ENCODE data around the gene ABHD14A. TPM values are rescaled to one million over a fixed set of nuclear protein-coding genes. Genes with fewer than 3 reads are reported as not detected.

ABHD14A gene
- total RNA-seq, 2 experiments from 2014 or later, result 10.2 to 12.9 TPM

GRCh38 chr3:52021489-52022268 is 46.8 kb downstream of the ABHD14A start:
- H3K4me3 Mint-ChIP-seq, result no peak overlapping the region
- H3K36me3 Mint-ChIP-seq, result no peaks in the 10 kb centered on the region
- H3K27ac Mint-ChIP-seq, result no peak overlapping the region
- no peaks in the 10 kb centered on the region for H3K4me1 Mint-ChIP-seq
- no peaks in the 10 kb centered on the region for H3K27me3 Mint-ChIP-seq
- no peak for DNase-seq
- no peaks in the 10 kb centered on the region for H3K9me3 Mint-ChIP-seq

DNA sequence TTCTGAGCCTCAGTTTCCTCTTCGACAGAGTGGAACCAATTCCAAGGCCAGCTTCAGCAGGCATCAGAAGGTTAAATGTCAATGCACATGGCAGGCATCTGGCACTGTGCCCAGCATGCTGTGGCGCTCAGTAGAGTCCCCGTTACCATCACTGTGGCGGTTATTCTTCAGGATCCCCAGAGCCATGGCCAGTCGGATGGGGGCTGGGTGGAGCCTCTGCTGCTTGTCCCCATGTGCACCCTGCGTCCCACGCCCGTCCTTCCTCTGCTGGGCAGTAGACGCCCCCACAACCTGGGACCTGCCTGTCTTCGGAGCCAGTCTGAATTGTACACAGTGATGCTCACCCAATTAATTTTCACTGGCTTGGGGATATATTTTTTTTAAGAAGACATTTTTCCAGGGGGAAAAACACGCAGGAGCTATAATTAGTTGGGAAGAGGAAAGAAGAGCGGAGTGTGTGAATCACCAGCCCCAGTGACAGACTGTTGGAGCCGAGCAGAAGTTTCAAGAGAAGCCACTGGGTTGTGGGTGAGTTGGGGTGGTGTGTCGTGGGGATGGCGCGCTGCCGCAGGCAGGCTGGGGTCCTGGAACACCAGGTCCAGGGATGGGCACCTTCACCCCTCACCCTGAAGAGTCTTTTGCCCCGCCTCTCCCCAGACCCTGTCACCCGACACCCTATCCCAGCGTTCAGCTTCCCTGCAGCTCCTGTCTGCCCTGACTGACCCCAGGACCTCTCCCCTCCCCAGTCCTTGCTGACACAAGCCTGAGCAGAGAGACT is 47.6 kb downstream of the ABHD14A start:
- Mint-ChIP-seq H3K9me3 (no peaks in the 10 kb centered on the region), H3K27me3 (no peaks in the 10 kb centered on the region), H3K36me3 (no peaks in the 10 kb centered on the region), H3K27ac (no peak overlapping the region), H3K4me3 (no peak overlapping the region), H3K4me1 (no peaks in the 10 kb centered on the region)
- no peak for DNase-seq

DNA sequence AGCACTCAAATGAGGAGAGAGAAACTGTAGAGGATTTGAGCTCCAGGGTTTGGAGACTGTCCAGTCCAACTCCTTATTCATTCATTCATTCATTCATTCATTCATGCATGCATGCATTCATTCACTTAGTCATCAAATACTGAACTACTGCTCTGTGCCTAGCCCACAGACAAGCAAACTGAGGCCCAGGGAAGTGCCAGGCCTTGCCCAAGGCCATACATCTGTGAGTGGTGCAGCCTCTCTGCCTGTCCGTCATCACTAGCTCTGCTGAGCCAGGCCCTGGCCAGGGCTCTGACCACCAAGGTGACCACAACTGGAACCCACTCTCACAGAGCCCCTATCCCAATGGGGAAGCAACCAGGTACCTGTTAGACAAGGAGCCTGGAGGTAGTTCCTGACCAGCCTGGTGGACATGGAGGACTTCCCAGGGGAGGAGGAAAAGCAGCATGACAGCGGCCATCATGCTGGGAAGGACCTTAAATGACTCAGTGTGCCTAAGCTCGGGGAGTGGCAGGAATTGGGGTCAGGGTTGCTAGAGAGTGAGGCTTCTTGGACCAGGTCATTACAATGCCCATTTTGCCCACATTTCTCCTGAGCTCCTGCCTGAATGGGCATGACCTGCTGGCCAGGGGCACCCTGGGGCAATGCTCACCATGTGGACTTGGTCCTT is 48.4 kb downstream of the ABHD14A start:
- DNase-seq, result no peak
- Mint-ChIP-seq H3K9me3 (no peaks in the 10 kb centered on the region), H3K36me3 (no peaks in the 10 kb centered on the region), H3K27me3 (no peaks in the 10 kb centered on the region), H3K4me3 (no peak overlapping the region), H3K27ac (no peak overlapping the region), H3K4me1 (no peaks in the 10 kb centered on the region)

- no peak for DNase-seq
- H3K27ac Mint-ChIP-seq, result no peak overlapping the region
- no peaks in the 10 kb centered on the region for H3K36me3 Mint-ChIP-seq
- no peaks in the 10 kb centered on the region for H3K27me3 Mint-ChIP-seq
- no peak overlapping the region for H3K4me3 Mint-ChIP-seq
- H3K9me3 Mint-ChIP-seq, result no peaks in the 10 kb centered on the region
- H3K4me1 Mint-ChIP-seq, result no peaks in the 10 kb centered on the region
Observed at GRCh38 chr3:52023860-52024764, 49.2 kb downstream of the ABHD14A start.

GRCh38 chr3:52024765-52025452 is 50.0 kb downstream of the ABHD14A start:
- Mint-ChIP-seq H3K27ac (no peak overlapping the region), H3K4me1 (no peaks in the 10 kb centered on the region), H3K4me3 (no peak overlapping the region), H3K27me3 (no peaks in the 10 kb centered on the region), H3K9me3 (no peaks in the 10 kb centered on the region), H3K36me3 (no peaks in the 10 kb centered on the region)
- no peak for DNase-seq

- no peak for DNase-seq
- no peak overlapping the region for H3K27ac Mint-ChIP-seq
- H3K4me1 Mint-ChIP-seq, result no peaks in the 10 kb centered on the region
- no peaks in the 10 kb centered on the region for H3K9me3 Mint-ChIP-seq
- H3K36me3 Mint-ChIP-seq, result no peaks in the 10 kb centered on the region
- H3K4me3 Mint-ChIP-seq, result no peak overlapping the region
- H3K27me3 Mint-ChIP-seq, result no peaks in the 10 kb centered on the region
Observed at GRCh38 chr3:52025453-52025852, 50.6 kb downstream of the ABHD14A start.

DNA sequence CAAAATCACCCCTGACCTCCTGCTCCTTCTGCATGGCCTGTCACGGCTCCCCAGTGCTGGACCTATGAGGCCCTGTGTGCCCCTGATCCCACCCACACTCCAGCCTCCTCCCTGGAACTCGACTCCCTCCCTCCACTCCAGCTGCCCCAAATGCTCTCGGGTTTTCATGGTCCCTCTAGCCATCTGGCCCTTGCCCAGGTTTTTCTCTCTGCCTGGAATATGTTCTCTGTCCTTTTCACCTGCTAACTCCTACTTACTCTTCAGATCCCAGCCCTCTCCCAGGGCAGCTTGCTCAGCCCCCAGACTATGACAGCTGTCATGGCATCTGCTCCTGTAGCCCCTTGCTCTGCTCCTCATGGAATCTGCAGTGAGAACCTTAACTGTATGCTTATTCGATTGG is 51.2 kb downstream of the ABHD14A start:
- no peak overlapping the region for H3K27ac Mint-ChIP-seq
- H3K9me3 Mint-ChIP-seq, result no peaks in the 10 kb centered on the region
- no peak overlapping the region for H3K4me3 Mint-ChIP-seq
- no peaks in the 10 kb centered on the region for H3K36me3 Mint-ChIP-seq
- H3K27me3 Mint-ChIP-seq, result no peaks in the 10 kb centered on the region
- no peak for DNase-seq
- no peaks in the 10 kb centered on the region for H3K4me1 Mint-ChIP-seq

GRCh38 chr3:52028572-52028971 is 53.7 kb downstream of the ABHD14A start:
- Mint-ChIP-seq H3K4me1 (no peaks in the 10 kb centered on the region), H3K4me3 (no peak overlapping the region), H3K9me3 (no peaks in the 10 kb centered on the region), H3K36me3 (no peaks in the 10 kb centered on the region), H3K27ac (no peak overlapping the region), H3K27me3 (no peaks in the 10 kb centered on the region)
- no peak for DNase-seq

- Mint-ChIP-seq H3K36me3 (no peaks in the 10 kb centered on the region), H3K4me3 (no peak overlapping the region), H3K9me3 (no peaks in the 10 kb centered on the region), H3K4me1 (no peaks in the 10 kb centered on the region), H3K27me3 (no peaks in the 10 kb centered on the region), H3K27ac (no peak overlapping the region)
- DNase-seq, result no peak
Observed at GRCh38 chr3:52029053-52029452, 54.2 kb downstream of the ABHD14A start.

DNA sequence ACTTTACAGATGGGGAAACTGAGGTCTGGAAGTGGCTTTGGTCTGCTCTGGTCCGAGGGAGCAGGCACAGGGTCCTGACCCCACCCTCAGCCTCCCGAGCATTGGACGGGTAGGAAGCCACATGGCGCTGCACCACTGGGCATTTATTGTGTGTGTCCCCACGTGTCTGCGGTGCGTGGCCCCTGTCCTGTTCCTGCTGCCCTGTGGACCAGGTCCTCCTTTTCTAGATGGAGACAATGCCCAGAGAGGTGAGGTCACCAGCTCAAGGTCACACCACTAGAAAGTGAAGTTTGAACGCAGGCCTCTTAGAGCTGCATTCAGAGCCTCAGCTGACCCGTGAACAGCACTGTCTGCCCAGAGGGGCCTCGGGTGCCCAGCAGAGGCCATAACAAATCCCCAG is 54.7 kb downstream of the ABHD14A start:
- H3K4me3 Mint-ChIP-seq, result no peak overlapping the region
- no peaks in the 10 kb centered on the region for H3K27me3 Mint-ChIP-seq
- H3K9me3 Mint-ChIP-seq, result no peaks in the 10 kb centered on the region
- no peak overlapping the region for H3K27ac Mint-ChIP-seq
- DNase-seq, result no peak
- no peaks in the 10 kb centered on the region for H3K4me1 Mint-ChIP-seq
- no peaks in the 10 kb centered on the region for H3K36me3 Mint-ChIP-seq

Other genes with a start within 250 kb of the ABHD14A start
- gene IQCF6, start 195.8 kb upstream of the ABHD14A start, total RNA-seq, result not detected
- not detected for gene IQCF2, start 113.4 kb upstream of the ABHD14A start, total RNA-seq
- gene IQCF5, start 99.5 kb upstream of the ABHD14A start, total RNA-seq, result not detected
- not detected for gene IQCF1, start 71.7 kb upstream of the ABHD14A start, total RNA-seq
- 10 to 100 TPM; 74.0 to 83.0 TPM for gene RRP9, start 33.2 kb upstream of the ABHD14A start, total RNA-seq
- gene PARP3, start 32.7 kb upstream of the ABHD14A start, total RNA-seq, result 10 to 100 TPM; 13.9 to 15.6 TPM
- not detected for gene GPR62, start 19.7 kb upstream of the ABHD14A start, total RNA-seq
- 1 to 10 TPM; 4.5 to 5.6 TPM for gene PCBP4, start 7.6 kb upstream of the ABHD14A start, total RNA-seq
- gene ABHD14B, start 1.0 kb upstream of the ABHD14A start, total RNA-seq, result 10 to 100 TPM; 58.7 to 59.6 TPM
- gene ACY1, start 8.5 kb downstream of the ABHD14A start, total RNA-seq, result 10 to 100 TPM; 74.7 to 75.5 TPM
- 1,000 to 10,000 TPM; 1,575 to 1,589 TPM for gene RPL29, start 20.8 kb downstream of the ABHD14A start, total RNA-seq
- 10 to 100 TPM; 21.7 to 22.0 TPM for gene DUSP7, start 81.5 kb downstream of the ABHD14A start, total RNA-seq
- 10 to 100 TPM; 23.8 to 24.8 TPM for gene POC1A, start 179.4 kb downstream of the ABHD14A start, total RNA-seq
- gene ALAS1, start 223.1 kb downstream of the ABHD14A start, total RNA-seq, result 10 to 100 TPM; 59.4 to 63.0 TPM

Measured in activated naive CD8-positive, alpha-beta T cell treated with anti-CD3 and anti-CD28 coated beads for 36 hours (primary cell).